HUES64 (cell line): ENCODE results near the gene COL5A1.

Source experiments
- H3K27ac ChIP-seq: 2 replicates; pipeline ENCODE4 v1.7.0; 2013; ENCODE audit warnings: low read depth, low read length, inconsistent platforms
- H3K27me3 ChIP-seq: 2 replicates; pipeline ENCODE4 v1.6.1; 2013; ENCODE audit warnings: mild to moderate bottlenecking, low read length; ENCODE audit not compliant: insufficient read depth
- H3K36me3 ChIP-seq: 2 replicates; pipeline ENCODE4 v1.6.1; 2013; ENCODE audit warnings: mild to moderate bottlenecking, low read length; ENCODE audit not compliant: insufficient read depth
- H3K4me1 ChIP-seq: 2 replicates; pipeline ENCODE4 v1.6.1; 2013; ENCODE audit warnings: mild to moderate bottlenecking, low read length, moderate library complexity; ENCODE audit not compliant: insufficient read depth
- H3K4me3 ChIP-seq: 2 replicates; pipeline ENCODE4 v1.5.1; 2013; ENCODE audit warnings: mild to moderate bottlenecking, low read length, moderate library complexity
- H3K9ac ChIP-seq: 2 replicates; pipeline ENCODE4 v1.6.1; 2013; ENCODE audit warnings: mild to moderate bottlenecking, low read depth, low read length
- H3K9me3 ChIP-seq: 2 replicates; pipeline ENCODE4 v1.6.1; 2013; ENCODE audit warnings: low read depth, low read length; ENCODE audit not compliant: insufficient read depth
- WGBS: fragments of 150-250, 120-280 bp; methylation state at CpG from one replicate; pipeline ENCODE4 v1.1.7; 2013; ENCODE audit warnings: missing lambda C conversion rate; 5-methylcytosine and 5-hydroxymethylcytosine counted together

The COL5A1 gene

GRCh38 chr9:134611046-134611445 lies 30.6 kb upstream of the COL5A1 start:
- no peaks in the 10 kb centered on the region for H3K27me3 ChIP-seq
- no peaks in the 10 kb centered on the region for H3K36me3 ChIP-seq
- no peak overlapping the region for H3K27ac ChIP-seq
- H3K9me3 ChIP-seq: peaks cover 29% of the 10 kb centered on the region
- 93% methylated on average over 4 of the region's 4 CpGs for WGBS
- no peaks in the 10 kb centered on the region for H3K4me1 ChIP-seq
- H3K4me3 ChIP-seq: no peak overlapping the region
- H3K9ac ChIP-seq: no peak overlapping the region

- Histone ChIP-seq H3K4me3 (no peak overlapping the region), H3K9me3 (peaks cover 29% of the 10 kb centered on the region), H3K27me3 (no peaks in the 10 kb centered on the region), H3K36me3 (no peaks in the 10 kb centered on the region), H3K27ac (no peak overlapping the region), H3K4me1 (no peaks in the 10 kb centered on the region), H3K9ac (no peak overlapping the region)
- WGBS: 100% methylated on average over 1 of the region's 1 CpG
Measured at GRCh38 chr9:134612309-134612708, 29.3 kb upstream of the COL5A1 start.

GRCh38 chr9:134612715-134613114 lies 28.9 kb upstream of the COL5A1 start:
- H3K27ac ChIP-seq: no peak overlapping the region
- WGBS: no CpG with 5 or more reads among the region's 1 CpG
- H3K27me3 ChIP-seq: no peaks in the 10 kb centered on the region

GRCh38 chr9:134614256-134614655 lies 27.3 kb upstream of the COL5A1 start:
- Histone ChIP-seq H3K36me3 (no peaks in the 10 kb centered on the region), H3K27ac (no peak overlapping the region), H3K9me3 (peaks cover 29% of the 10 kb centered on the region), H3K4me3 (no peak overlapping the region), H3K9ac (no peak overlapping the region), H3K27me3 (no peaks in the 10 kb centered on the region; the same call in 1 of the 2 replicates), H3K4me1 (no peaks in the 10 kb centered on the region)
- WGBS: 92% methylated on average over 3 of the region's 3 CpGs

More at GRCh38 chr9:134612715-134613114, 28.9 kb upstream of the COL5A1 start:
- H3K4me1 ChIP-seq: no peaks in the 10 kb centered on the region
- no peaks in the 10 kb centered on the region for H3K36me3 ChIP-seq
- H3K9ac ChIP-seq: no peak overlapping the region
- H3K4me3 ChIP-seq: no peak overlapping the region
- peaks cover 29% of the 10 kb centered on the region for H3K9me3 ChIP-seq

GRCh38 chr9:134616341-134616740 lies 25.3 kb upstream of the COL5A1 start:
- no peak overlapping the region for H3K4me3 ChIP-seq
- H3K9me3 ChIP-seq: peaks cover 29% of the 10 kb centered on the region
- H3K27me3 ChIP-seq: no peaks in the 10 kb centered on the region; the same call in 1 of the 2 replicates
- H3K9ac ChIP-seq: no peak overlapping the region
- 92% methylated on average over 2 of the region's 3 CpGs for whole genome bisulfite sequencing
- no peaks in the 10 kb centered on the region for H3K4me1 ChIP-seq
- no peak overlapping the region for H3K27ac ChIP-seq
- H3K36me3 ChIP-seq: no peaks in the 10 kb centered on the region

GRCh38 chr9:134617246-134617645 lies 24.4 kb upstream of the COL5A1 start:
- Histone ChIP-seq H3K4me3 (no peak overlapping the region), H3K4me1 (no peaks in the 10 kb centered on the region), H3K27ac (no peak overlapping the region), H3K27me3 (no peaks in the 10 kb centered on the region; the same call in 1 of the 2 replicates), H3K36me3 (no peaks in the 10 kb centered on the region), H3K9me3 (peaks cover 22% of the 10 kb centered on the region), H3K9ac (no peak overlapping the region)
- WGBS: 97% methylated on average over 8 of the region's 8 CpGs

- Histone ChIP-seq H3K9me3 (peaks cover 17% of the 10 kb centered on the region), H3K9ac (no peak overlapping the region), H3K27me3 (no peaks in the 10 kb centered on the region; the same call in 1 of the 2 replicates), H3K36me3 (no peaks in the 10 kb centered on the region), H3K4me3 (no peak overlapping the region), H3K27ac (no peak overlapping the region), H3K4me1 (no peaks in the 10 kb centered on the region)
- 78% methylated on average over 8 of the region's 8 CpGs for WGBS
Measured at GRCh38 chr9:134617836-134618162, 23.8 kb upstream of the COL5A1 start.

- H3K36me3 ChIP-seq: no peaks in the 10 kb centered on the region
- H3K27me3 ChIP-seq: no peaks in the 10 kb centered on the region; the same call in 1 of the 2 replicates
- H3K4me1 ChIP-seq: no peaks in the 10 kb centered on the region
- no peak overlapping the region for H3K27ac ChIP-seq
- no peak overlapping the region for H3K4me3 ChIP-seq
- WGBS: 88% methylated on average over 18 of the region's 18 CpGs
- H3K9me3 ChIP-seq: peaks cover 16% of the 10 kb centered on the region
- no peak overlapping the region for H3K9ac ChIP-seq
Measured at GRCh38 chr9:134618163-134618832, 23.3 kb upstream of the COL5A1 start.

- Histone ChIP-seq H3K4me1 (no peaks in the 10 kb centered on the region), H3K36me3 (no peaks in the 10 kb centered on the region), H3K27ac (no peak overlapping the region), H3K4me3 (no peak overlapping the region), H3K27me3 (no peaks in the 10 kb centered on the region; the same call in 1 of the 2 replicates), H3K9ac (no peak overlapping the region), H3K9me3 (peaks cover 9% of the 10 kb centered on the region)
- 94% methylated on average over 11 of the region's 13 CpGs for WGBS
Measured at GRCh38 chr9:134618833-134619447, 22.7 kb upstream of the COL5A1 start.

- Histone ChIP-seq H3K27ac (no peak overlapping the region), H3K4me1 (peaks cover 5% of the 10 kb centered on the region; the same call in 1 of the 2 replicates), H3K27me3 (no peaks in the 10 kb centered on the region; the same call in 1 of the 2 replicates), H3K36me3 (no peaks in the 10 kb centered on the region), H3K4me3 (no peak overlapping the region), H3K9me3 (peaks cover 5% of the 10 kb centered on the region), H3K9ac (no peak overlapping the region)
- WGBS: 91% methylated on average over 7 of the region's 7 CpGs
Measured at GRCh38 chr9:134619448-134619982, 22.1 kb upstream of the COL5A1 start.

- Histone ChIP-seq H3K4me1 (peaks cover 5% of the 10 kb centered on the region; the same call in 1 of the 2 replicates), H3K9ac (no peak overlapping the region), H3K27ac (no peak overlapping the region), H3K4me3 (no peak overlapping the region), H3K36me3 (no peaks in the 10 kb centered on the region), H3K27me3 (no peaks in the 10 kb centered on the region; the same call in 1 of the 2 replicates), H3K9me3 (no peaks in the 10 kb centered on the region)
- WGBS: 94% methylated on average over 19 of the region's 19 CpGs
Measured at GRCh38 chr9:134619983-134620661, 21.5 kb upstream of the COL5A1 start.
